Calu3 (cell line): ENCODE data around the gene TRPV6. TPM values are rescaled to one million over a fixed set of nuclear protein-coding genes. Genes with fewer than 3 reads are reported as not detected.

Source experiments
- BruUV-seq: library from RNA; stranded (reverse); fragments of 400-500 nt; replicated peaks from 2 replicates; lab custom pipeline; 2021; lab: Mats Ljungman, UMichigan
- CTCF ChIA-PET: fragments of 300-600 bp; sonication (Branson Sonifier 250); formaldehyde crosslinking; loops from one replicate; lab custom pipeline; 2022; ENCODE audit warnings: antibody characterized with exemption; lab: Charles Lee
- DNase-seq: peaks from one replicate; pipeline ENCODE4 v3.0.0; 2022
- H3K27ac Mint-ChIP-seq: one replicate; pipeline ENCODE4 v1.8.0; 2022; ENCODE audit warnings: mixed read lengths; ENCODE audit not compliant: unreplicated experiment
- H3K27me3 Mint-ChIP-seq: one replicate; pipeline ENCODE4 v1.8.0; 2022; ENCODE audit warnings: mixed read lengths; ENCODE audit not compliant: unreplicated experiment
- H3K36me3 Mint-ChIP-seq: one replicate; pipeline ENCODE4 v1.8.0; 2022; ENCODE audit warnings: mild to moderate bottlenecking, moderate library complexity, mixed read lengths; ENCODE audit not compliant: insufficient read depth, unreplicated experiment
- H3K4me1 Mint-ChIP-seq: one replicate; pipeline ENCODE4 v1.8.0; 2022; ENCODE audit warnings: mild to moderate bottlenecking, low read depth, mixed read lengths; ENCODE audit not compliant: unreplicated experiment
- H3K4me3 Mint-ChIP-seq: one replicate; pipeline ENCODE4 v1.8.0; 2022; ENCODE audit warnings: mild to moderate bottlenecking, low read depth, moderate library complexity, mixed read lengths; ENCODE audit not compliant: unreplicated experiment
- H3K9me3 Mint-ChIP-seq: one replicate; pipeline ENCODE4 v1.8.0; 2022; ENCODE audit warnings: low read depth, mixed read lengths; ENCODE audit not compliant: unreplicated experiment
- CTCF ChIP-seq: fragments of 200-600 bp; IDR thresholded peaks from one replicate; pipeline ENCODE4 v1.8.0; 2022; ENCODE audit warnings: antibody characterized with exemption; ENCODE audit not compliant: unreplicated experiment
- intact Hi-C: fragments of 100-400 bp; cut with micrococcal nuclease; formaldehyde crosslinking; loops from one replicate; pipeline ENCODE4 v1.10.0; 2022; ENCODE audit not compliant: unreplicated experiment
- total RNA-seq: library from RNA; stranded (reverse); gene quantifications from 2 replicates; pipeline ENCODE4 v1.2.3, GENCODE V29; 2022

Gene TRPV6
- total RNA-seq, 1 experiment from 2014 or later: 1.7 TPM

DNA sequence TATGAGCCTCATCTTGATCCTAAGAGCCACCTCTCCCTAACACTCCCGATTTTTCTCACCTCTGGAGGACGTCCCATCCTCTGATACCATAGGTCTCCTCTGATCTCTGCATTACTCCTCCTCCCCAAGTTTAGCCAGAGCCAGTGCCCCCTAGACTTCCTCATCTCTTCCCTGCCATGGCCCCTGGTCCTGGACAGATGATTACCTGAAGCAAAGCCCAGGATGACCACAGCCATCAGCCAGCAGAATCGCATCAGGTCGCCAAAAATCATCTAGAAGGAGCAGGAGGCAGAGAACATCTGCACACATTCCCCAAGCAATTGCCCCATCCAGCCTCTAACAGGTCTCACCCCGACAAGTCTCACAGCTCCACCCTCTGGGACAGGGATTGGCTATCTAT is 11.7 kb downstream of the TRPV6 start:
- Mint-ChIP-seq H3K9me3 (no peaks in the 10 kb centered on the region), H3K4me3 (no peak overlapping the region), H3K27me3 (peaks cover 69% of the 10 kb centered on the region), H3K36me3 (no peaks in the 10 kb centered on the region), H3K4me1 (no peaks in the 10 kb centered on the region), H3K27ac (no peak overlapping the region)
- CTCF ChIA-PET: interaction anchor here (0.9 to 2.0 kb wide), 4 partner anchors 9 to 128 kb away, joined by 3 to 18 read pairs (median 4); no protein-coding TSS in a partner anchor
- no peak for DNase-seq
- no TSS peak for BruUV-seq
- no peak for TF ChIP-seq CTCF
- intact Hi-C loops: no loop called here

- H3K36me3 Mint-ChIP-seq: no peaks in the 10 kb centered on the region
- intact Hi-C loops: no loop called here
- H3K4me1 Mint-ChIP-seq: no peaks in the 10 kb centered on the region
- no TSS peak for BruUV-seq
- DNase-seq: peak; percentile 66
- peak; percentile 57 for TF ChIP-seq CTCF
- H3K27ac Mint-ChIP-seq: no peak overlapping the region
- H3K9me3 Mint-ChIP-seq: no peaks in the 10 kb centered on the region
- no peak overlapping the region for H3K4me3 Mint-ChIP-seq
- CTCF ChIA-PET: interaction anchor here (0.8 to 2.0 kb wide), 6 partner anchors 9 to 342 kb away, joined by 3 to 18 read pairs (median 5); partner anchors contain the start of gene TRPV6
- H3K27me3 Mint-ChIP-seq: peaks cover 66% of the 10 kb centered on the region
These were observed 12.2 kb downstream of the TRPV6 start for GRCh38 chr7:142873281-142873784.

GRCh38 chr7:142872106-142872675 is 13.4 kb downstream of the TRPV6 start:
- H3K36me3 Mint-ChIP-seq: no peaks in the 10 kb centered on the region
- peaks cover 61% of the 10 kb centered on the region for H3K27me3 Mint-ChIP-seq
- no peak for DNase-seq
- H3K27ac Mint-ChIP-seq: no peak overlapping the region
- H3K4me1 Mint-ChIP-seq: no peaks in the 10 kb centered on the region
- CTCF ChIA-PET: interaction anchor here (2.0 kb wide), 1 partner anchor 89 kb away, joined by 18 read pairs; no protein-coding TSS in a partner anchor
- BruUV-seq: no TSS peak
- TF ChIP-seq CTCF: no peak
- no peak overlapping the region for H3K4me3 Mint-ChIP-seq
- intact Hi-C loops: no loop called here
- H3K9me3 Mint-ChIP-seq: no peaks in the 10 kb centered on the region

- H3K9me3 Mint-ChIP-seq: no peaks in the 10 kb centered on the region
- no TSS peak for BruUV-seq
- TF ChIP-seq CTCF: no peak
- H3K4me3 Mint-ChIP-seq: no peak overlapping the region
- H3K27me3 Mint-ChIP-seq: peaks cover 61% of the 10 kb centered on the region
- DNase-seq: no peak
- intact Hi-C loops: no loop called here
- H3K27ac Mint-ChIP-seq: no peak overlapping the region
- H3K36me3 Mint-ChIP-seq: no peaks in the 10 kb centered on the region
- CTCF ChIA-PET: no interaction called here
- H3K4me1 Mint-ChIP-seq: no peaks in the 10 kb centered on the region
These were observed 14.1 kb downstream of the TRPV6 start for GRCh38 chr7:142871260-142872105.
